Endodermal cell (in vitro differentiated cells): ENCODE measurements around the gene NCOA5. TPM values are rescaled to one million over a fixed set of nuclear protein-coding genes. Genes with fewer than 3 reads are reported as not detected.

Source experiments
- DNase-seq: peaks from one replicate; pipeline ENCODE4 v3.0.0-alpha.2; 2017
- H3K27ac ChIP-seq: 2 replicates; pipeline ENCODE4 v1.5.1; 2013; ENCODE audit warnings: mild to moderate bottlenecking, low read depth, low read length, moderate library complexity
- H3K27me3 ChIP-seq: 2 replicates; pipeline ENCODE4 v1.6.1; 2013; ENCODE audit warnings: mild to moderate bottlenecking, low read length, moderate library complexity; ENCODE audit not compliant: insufficient read depth, control insufficient read depth, poor library complexity, severe bottlenecking
- H3K36me3 ChIP-seq: 2 replicates; pipeline ENCODE4 v1.7.0; 2013; ENCODE audit warnings: mild to moderate bottlenecking, low read length, moderate library complexity; ENCODE audit not compliant: control insufficient read depth, insufficient read depth
- H3K4me1 ChIP-seq: one replicate; pipeline ENCODE4 v1.7.0; 2013; ENCODE audit warnings: low read length; ENCODE audit not compliant: control insufficient read depth, insufficient read depth
- H3K4me3 ChIP-seq: 2 replicates; pipeline ENCODE4 v1.5.1; 2013; ENCODE audit warnings: mild to moderate bottlenecking, low read length, moderate library complexity
- H3K9ac ChIP-seq: 2 replicates; pipeline ENCODE4 v1.6.1; 2013; ENCODE audit warnings: mild to moderate bottlenecking, low read length, moderate library complexity; ENCODE audit not compliant: poor library complexity, severe bottlenecking; ENCODE audit errors: extremely low read depth
- H3K9me3 ChIP-seq: 2 replicates; pipeline ENCODE4 v1.6.1; 2013; ENCODE audit warnings: mild to moderate bottlenecking, low read length, moderate library complexity; ENCODE audit not compliant: control insufficient read depth
- H3K27ac Mint-ChIP-seq: 2 replicates; pipeline ENCODE4 v1.8.0; 2020; ENCODE audit warnings: mixed read lengths
- H3K27me3 Mint-ChIP-seq: 2 replicates; pipeline ENCODE4 v1.8.0; 2021; ENCODE audit warnings: mild to moderate bottlenecking, mixed read lengths; ENCODE audit not compliant: insufficient read depth
- H3K36me3 Mint-ChIP-seq: 2 replicates; pipeline ENCODE4 v1.8.0; 2020; ENCODE audit warnings: low read depth, mixed read lengths
- H3K4me1 Mint-ChIP-seq: 2 replicates; pipeline ENCODE4 v1.8.0; 2020; ENCODE audit warnings: mixed read lengths
- H3K4me3 Mint-ChIP-seq: 2 replicates; pipeline ENCODE4 v1.8.0; 2020; ENCODE audit warnings: mild to moderate bottlenecking, moderate library complexity, mixed read lengths
- H3K9me3 Mint-ChIP-seq: 2 replicates; pipeline ENCODE4 v1.8.0; 2020; ENCODE audit warnings: mild to moderate bottlenecking, mixed read lengths
- WGBS, 2 experiments: methylation state at CpG; one replicate each; pipeline versions ENCODE4 v1.1.5 to v1.1.7; 2013; ENCODE audit warnings: missing lambda C conversion rate in 2 of 2, mixed read lengths in 1 of 2; ENCODE audit not compliant: insufficient coverage in 1 of 2, insufficient read length in 1 of 2; 5-methylcytosine and 5-hydroxymethylcytosine counted together
- total RNA-seq, 2 donors: library from RNA; stranded (reverse); fragmentation: NEBNext Ultra II Directional in 1 of 2; extraction: Animal tissue kit (Norgen Biotek cat#: 25700) in 1 of 2; gene quantifications; 2 replicates in 1 of 2; 3 replicates in 1 of 2; pipeline ENCODE4 v1.2.1, GENCODE V29; 2021
- TF ChIP-seq, protein P1 (sequence below): fragments of 200-600 bp; sonication (generic); conservative IDR thresholded peaks from 2 replicates; pipeline ENCODE4 v1.5.0; 2021; ENCODE audit warnings: antibody characterized with exemption, mild to moderate bottlenecking

The NCOA5 gene
- total RNA-seq, 2 donors from 2014 or later: 19.3 to 28.7 TPM

GRCh38 chr20:46132705-46133120 is 43.0 kb upstream of the NCOA5 start:
- 19 to 42% methylated on average over 7 to 17 of the region's 17 CpGs for WGBS, 2 experiments
- peaks cover 38% of the 10 kb centered on the region for H3K27me3 Mint-ChIP-seq
- H3K9me3 Mint-ChIP-seq: no peaks in the 10 kb centered on the region
- H3K9ac ChIP-seq: no peak overlapping the region
- no peaks in the 10 kb centered on the region for H3K36me3 ChIP-seq
- H3K4me1 ChIP-seq: no peaks in the 10 kb centered on the region
- no peak overlapping the region for H3K4me3 ChIP-seq
- H3K9me3 ChIP-seq: no peaks in the 10 kb centered on the region
- H3K27me3 ChIP-seq: peaks cover 39% of the 10 kb centered on the region
- H3K36me3 Mint-ChIP-seq: no peaks in the 10 kb centered on the region
- H3K4me3 Mint-ChIP-seq: no peak overlapping the region
- no peak overlapping the region for H3K27ac Mint-ChIP-seq
- H3K4me1 Mint-ChIP-seq: peaks cover 10% of the 10 kb centered on the region
- DNase-seq: peak; percentile 93
- no peak overlapping the region for H3K27ac ChIP-seq
- TF ChIP-seq, protein P1, sequence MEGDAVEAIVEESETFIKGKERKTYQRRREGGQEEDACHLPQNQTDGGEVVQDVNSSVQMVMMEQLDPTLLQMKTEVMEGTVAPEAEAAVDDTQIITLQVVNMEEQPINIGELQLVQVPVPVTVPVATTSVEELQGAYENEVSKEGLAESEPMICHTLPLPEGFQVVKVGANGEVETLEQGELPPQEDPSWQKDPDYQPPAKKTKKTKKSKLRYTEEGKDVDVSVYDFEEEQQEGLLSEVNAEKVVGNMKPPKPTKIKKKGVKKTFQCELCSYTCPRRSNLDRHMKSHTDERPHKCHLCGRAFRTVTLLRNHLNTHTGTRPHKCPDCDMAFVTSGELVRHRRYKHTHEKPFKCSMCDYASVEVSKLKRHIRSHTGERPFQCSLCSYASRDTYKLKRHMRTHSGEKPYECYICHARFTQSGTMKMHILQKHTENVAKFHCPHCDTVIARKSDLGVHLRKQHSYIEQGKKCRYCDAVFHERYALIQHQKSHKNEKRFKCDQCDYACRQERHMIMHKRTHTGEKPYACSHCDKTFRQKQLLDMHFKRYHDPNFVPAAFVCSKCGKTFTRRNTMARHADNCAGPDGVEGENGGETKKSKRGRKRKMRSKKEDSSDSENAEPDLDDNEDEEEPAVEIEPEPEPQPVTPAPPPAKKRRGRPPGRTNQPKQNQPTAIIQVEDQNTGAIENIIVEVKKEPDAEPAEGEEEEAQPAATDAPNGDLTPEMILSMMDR: peak; percentile 95

DNA sequence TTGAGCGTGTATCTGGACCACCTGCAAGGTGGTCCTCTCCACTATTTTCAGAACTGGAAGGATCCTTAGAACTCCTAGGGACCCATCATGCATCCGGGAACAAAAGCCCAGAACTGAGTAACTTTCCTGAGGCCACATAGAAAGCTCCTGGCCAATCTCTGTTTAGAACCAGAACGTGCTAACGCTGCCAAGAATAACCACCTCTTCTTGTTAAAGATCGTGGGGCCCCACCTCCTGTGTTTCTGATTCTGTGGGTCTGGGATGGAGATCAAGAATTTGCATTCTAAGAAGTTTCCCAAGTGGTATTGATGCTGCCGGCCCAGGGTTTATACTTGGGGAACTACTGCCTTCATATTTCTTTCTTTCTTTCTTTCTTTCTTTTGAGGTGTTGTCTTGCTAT is 41.6 kb upstream of the NCOA5 start:
- Mint-ChIP-seq H3K9me3 (no peaks in the 10 kb centered on the region), H3K27ac (no peak overlapping the region), H3K27me3 (peaks cover 38% of the 10 kb centered on the region), H3K36me3 (no peaks in the 10 kb centered on the region), H3K4me1 (peaks cover 8% of the 10 kb centered on the region), H3K4me3 (no peak overlapping the region)
- H3K36me3 ChIP-seq: no peaks in the 10 kb centered on the region
- DNase-seq: no peak
- 48 to 78% methylated on average over 4 to 6 of the region's 6 CpGs for WGBS, 2 experiments
- TF ChIP-seq, protein P1: no peak
- H3K27ac ChIP-seq: no peak overlapping the region
- H3K9ac ChIP-seq: no peak overlapping the region
- H3K9me3 ChIP-seq: no peaks in the 10 kb centered on the region
- peaks cover 39% of the 10 kb centered on the region for H3K27me3 ChIP-seq
- H3K4me1 ChIP-seq: no peaks in the 10 kb centered on the region
- H3K4me3 ChIP-seq: no peak overlapping the region

DNA sequence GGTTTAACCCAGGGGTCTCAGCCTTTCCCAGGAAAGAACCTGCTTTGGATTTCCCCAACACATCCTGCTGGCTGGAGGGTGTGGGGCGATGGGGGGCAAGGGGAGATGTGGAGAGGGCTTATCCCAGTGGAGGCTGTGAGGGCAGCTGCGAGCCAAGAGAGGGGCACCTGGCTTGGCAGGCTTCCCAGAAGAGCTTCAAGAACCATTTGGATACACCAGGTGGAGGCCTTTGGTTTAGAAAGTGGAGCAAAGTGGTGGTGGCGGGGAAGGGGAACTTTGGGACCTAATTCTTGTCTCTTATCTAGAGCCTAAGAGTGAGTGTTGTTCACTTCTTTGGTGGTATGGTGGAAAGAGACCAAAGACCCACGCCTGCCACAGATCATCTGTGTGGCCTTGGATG is 40.8 kb upstream of the NCOA5 start:
- no peaks in the 10 kb centered on the region for H3K9me3 ChIP-seq
- Mint-ChIP-seq H3K4me3 (no peak overlapping the region), H3K4me1 (no peaks in the 10 kb centered on the region), H3K27me3 (peaks cover 38% of the 10 kb centered on the region), H3K9me3 (no peaks in the 10 kb centered on the region), H3K27ac (no peak overlapping the region), H3K36me3 (peaks cover 3% of the 10 kb centered on the region)
- H3K4me3 ChIP-seq: no peak overlapping the region
- no peak for DNase-seq
- WGBS, 2 experiments: 89 to 92% methylated on average over 2 to 4 of the region's 4 CpGs
- H3K27me3 ChIP-seq: peaks cover 39% of the 10 kb centered on the region
- H3K9ac ChIP-seq: no peak overlapping the region
- no peak overlapping the region for H3K27ac ChIP-seq
- TF ChIP-seq, protein P1: no peak
- H3K36me3 ChIP-seq: no peaks in the 10 kb centered on the region
- no peaks in the 10 kb centered on the region for H3K4me1 ChIP-seq
